ENCODE measurements around the gene NMD3. TPM values are rescaled to one million over a fixed set of nuclear protein-coding genes. Genes with fewer than 3 reads are reported as not detected.
"Not testable (repeated sequence)": the region's sequence is repeated elsewhere in the genome, so short reads cannot be mapped to it uniquely, and the experiment has no call there.

Gene NMD3
- total and polyA plus RNA-seq, 12 donors, result 13.2 to 168 (median 44.6) TPM

- peak in 6 of 7 donors; percentile 22 to 63 (median 36) for DNase-seq
- intact Hi-C loops (cut with DNase I), result loop anchor here in 1 of 2 donors (5.0 kb wide), 1 partner anchor 148 kb away; no protein-coding TSS in a partner anchor
- 71 to 80% (median 76%) methylated on average over 4 of the region's 4 CpGs for WGBS, 4 donors
Observed at GRCh38 chr3:161274691-161275298, 53.7 kb downstream of the NMD3 start.

GRCh38 chr3:161275919-161276318 is 54.8 kb downstream of the NMD3 start:
- Histone ChIP-seq H3K36me3 (replicated peaks in 1 of 2) (no peaks in the 10 kb centered on the region), H3K27me3 (no peaks in the 10 kb centered on the region), H3K4me1 (replicated peaks in 1 of 2) (no peaks in the 10 kb centered on the region), H3K9me3 (replicated peaks in 1 of 3) (no peaks in the 10 kb centered on the region), H3K4me3 (no peak overlapping the region), H3K27ac (no peak overlapping the region)
- no peak for DNase-seq
- TF ChIP-seq POLR2A (IDR thresholded peaks at IDR 0.05), result no peak
- TF ChIP-seq CTCF (IDR thresholded peaks at IDR 0.05), result no peak
- intact Hi-C loops (cut with DNase I), result loop anchor here in 1 of 2 donors (5.0 kb wide), 1 partner anchor 146 kb away; no protein-coding TSS in a partner anchor
- 83 to 96% (median 95%) methylated on average over 1 to 2 of the region's 2 CpGs; no CpG with 5 or more reads in 1 of the 4 donors for WGBS, 4 donors

More at GRCh38 chr3:161274691-161275298, 53.7 kb downstream of the NMD3 start:
- no peaks in the 10 kb centered on the region for H3K9me3 ChIP-seq (replicated peaks in 1 of 3)
- no peaks in the 10 kb centered on the region for H3K4me1 ChIP-seq (replicated peaks in 1 of 2)
- no peak overlapping the region for H3K27ac ChIP-seq
- H3K36me3 ChIP-seq (replicated peaks in 1 of 2), result no peaks in the 10 kb centered on the region
- TF ChIP-seq POLR2A (IDR thresholded peaks at IDR 0.05), result no peak
- TF ChIP-seq CTCF (IDR thresholded peaks at IDR 0.05), result peak; percentile 32 to 58 (median 46)
- H3K27me3 ChIP-seq, result no peaks in the 10 kb centered on the region
- H3K4me3 ChIP-seq, result no peak overlapping the region

- H3K9me3 ChIP-seq (replicated peaks in 1 of 3); H3K36me3 ChIP-seq (replicated peaks in 1 of 2); H3K4me1 ChIP-seq (replicated peaks in 1 of 2); H3K27me3 ChIP-seq; H3K27ac ChIP-seq; DNase-seq; intact Hi-C loops (cut with DNase I); H3K4me3 ChIP-seq: not testable (repeated sequence)
- 90 to 96% (median 94%) methylated on average over 4 of the region's 4 CpGs for WGBS, 4 donors
Observed at GRCh38 chr3:161282387-161282786, 61.3 kb downstream of the NMD3 start.

- TF ChIP-seq CTCF (IDR thresholded peaks at IDR 0.05) (no peak), POLR2A (IDR thresholded peaks at IDR 0.05) (no peak)
Observed at GRCh38 chr3:161284989-161285388, 63.9 kb downstream of the NMD3 start.

GRCh38 chr3:161289174-161289573 is 68.1 kb downstream of the NMD3 start:
- H3K9me3 ChIP-seq (replicated peaks in 1 of 3), result no peaks in the 10 kb centered on the region
- DNase-seq, result no peak
- H3K4me3 ChIP-seq, result no peak overlapping the region
- H3K27ac ChIP-seq, result no peak overlapping the region
- TF ChIP-seq CTCF (IDR thresholded peaks at IDR 0.05), result no peak
- no peak for TF ChIP-seq POLR2A (IDR thresholded peaks at IDR 0.05)
- 92 to 100% (median 95%) methylated on average over 1 to 4 of the region's 4 CpGs for WGBS, 4 donors
- intact Hi-C loops (cut with DNase I), result no loop called here
- no peaks in the 10 kb centered on the region for H3K4me1 ChIP-seq (replicated peaks in 1 of 2)
- no peaks in the 10 kb centered on the region for H3K27me3 ChIP-seq
- no peaks in the 10 kb centered on the region for H3K36me3 ChIP-seq (replicated peaks in 1 of 2)

More at GRCh38 chr3:161284989-161285388, 63.9 kb downstream of the NMD3 start:
- H3K36me3 ChIP-seq (replicated peaks in 1 of 2), result no peaks in the 10 kb centered on the region
- WGBS, 4 donors, result 87 to 95% (median 90%) methylated on average over 4 of the region's 4 CpGs
- intact Hi-C loops (cut with DNase I), result no loop called here
- H3K27me3 ChIP-seq, result no peaks in the 10 kb centered on the region
- H3K9me3 ChIP-seq (replicated peaks in 1 of 3), result no peaks in the 10 kb centered on the region
- no peak overlapping the region for H3K4me3 ChIP-seq
- no peak for DNase-seq
- no peaks in the 10 kb centered on the region for H3K4me1 ChIP-seq (replicated peaks in 1 of 2)
- H3K27ac ChIP-seq, result no peak overlapping the region

All from adrenal gland (tissue), 12 donors.